NB4 (cell line): ENCODE measurements around the gene ABTB2.

Experiments
- CTCF ChIP-seq: IDR thresholded peaks from one replicate; pipeline ENCODE4 v1.5.1; 2012; ENCODE audit warnings: low read depth, low read length
- MYC ChIP-seq: IDR thresholded peaks from 2 replicates; pipeline ENCODE4 v1.6.1; 2011; ENCODE audit warnings: low read depth, low read length
- POLR2A ChIP-seq: IDR thresholded peaks from 2 replicates; pipeline ENCODE4 v1.6.1; 2011; ENCODE audit warnings: mild to moderate bottlenecking; ENCODE audit not compliant: insufficient read length; ENCODE audit errors: extremely low read depth
- TF ChIP-seq, protein P1 (sequence below): IDR thresholded peaks from 2 replicates; pipeline ENCODE4 v1.6.1; 2011; ENCODE audit warnings: low read depth, low read length

DNA sequence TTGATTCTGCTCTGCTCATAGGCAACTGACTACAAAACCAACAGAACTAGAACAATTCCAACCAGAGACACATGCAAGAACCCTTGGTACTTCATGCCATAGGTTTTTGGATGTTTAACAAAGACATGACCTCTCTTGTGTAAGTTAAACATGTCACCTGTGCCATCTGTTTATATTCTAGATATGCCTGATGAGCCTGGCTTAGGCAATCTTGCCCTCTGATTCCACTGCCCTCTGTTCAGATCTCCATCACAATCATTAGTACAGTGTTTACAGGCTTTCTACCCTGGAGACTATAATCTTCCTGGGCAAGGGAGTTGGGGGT lies 40.8 kb downstream of the ABTB2 start:
- TF ChIP-seq POLR2A (no peak), CTCF (no peak), MYC (no peak)
- TF ChIP-seq, protein P1, sequence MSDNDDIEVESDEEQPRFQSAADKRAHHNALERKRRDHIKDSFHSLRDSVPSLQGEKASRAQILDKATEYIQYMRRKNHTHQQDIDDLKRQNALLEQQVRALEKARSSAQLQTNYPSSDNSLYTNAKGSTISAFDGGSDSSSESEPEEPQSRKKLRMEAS, result no peak
